Psoas muscle (tissue), 8 donors: ENCODE results near the gene MAU2. TPM values are rescaled to one million over a fixed set of nuclear protein-coding genes. Genes with fewer than 3 reads are reported as not detected.

Experiments
- ATAC-seq, 4 donors: fragments of 200-7000 bp; cut with Tn5 transposase; one replicate each; pipeline ENCODE4 v1.9.1; 2020; ENCODE audit warnings: moderate library complexity in 3 of 4, mild to moderate bottlenecking in 2 of 4
- DNase-seq, 2 donors: peaks; one replicate each; pipeline ENCODE4 v3.0.0-alpha.2; 2020
- H3K27ac ChIP-seq: fragments of 200-600 bp; one replicate; pipeline ENCODE4 v1.8.0; 2022
- H3K27me3 ChIP-seq, 3 donors: fragments of 200-600 bp in 1 of 3; one replicate each; pipeline versions ENCODE4 v1.6.1 to v1.8.0; 2013 to 2022; ENCODE audit warnings: low read length in 2 of 3, mild to moderate bottlenecking in 2 of 3, moderate library complexity in 1 of 3; ENCODE audit not compliant: insufficient read depth in 3 of 3
- H3K36me3 ChIP-seq, 2 donors: fragments of 200-600 bp in 1 of 2; one replicate each; pipeline versions ENCODE4 v1.6.1 to v1.8.0; 2013 to 2022; ENCODE audit warnings: low read depth in 1 of 2, mild to moderate bottlenecking in 1 of 2, moderate library complexity in 1 of 2; ENCODE audit not compliant: insufficient read depth in 1 of 2
- H3K4me1 ChIP-seq: fragments of 200-600 bp; one replicate; pipeline ENCODE4 v1.8.0; 2022
- H3K4me3 ChIP-seq: fragments of 200-600 bp; one replicate; pipeline ENCODE4 v1.8.0; 2022; ENCODE audit warnings: mild to moderate bottlenecking
- H3K9me3 ChIP-seq: fragments of 200-600 bp; one replicate; pipeline ENCODE4 v1.8.0; 2022
- CTCF ChIP-seq: fragments of 200-600 bp; IDR thresholded peaks from one replicate; pipeline ENCODE4 v1.8.0; 2022; ENCODE audit warnings: antibody characterized with exemption
- WGBS, 3 donors: extraction: QIAGEN DNeasy Blood & Tissue Kit; methylation state at CpG; one replicate each; pipeline versions ENCODE4 v1.1.6 to v1.1.7; 2013; 5-methylcytosine and 5-hydroxymethylcytosine counted together
- intact Hi-C, 2 donors: fragments of 100-400 bp; cut with DNase I; formaldehyde crosslinking; loops; one replicate each; pipeline versions ENCODE4 v1.11.0 to v1.14.2; 2022
- polyA plus RNA-seq, 3 donors: library from polyadenylated mRNA; stranded (reverse); fragments of 200-250 nt; gene quantifications; one replicate each; pipeline ENCODE4 v1.2.3, GENCODE V29; 2013
- total RNA-seq, 4 donors: library from RNA; stranded (reverse); fragmentation: NEBNext Ultra II Directional in 2 of 4; extraction: Animal tissue kit (Norgen Biotek cat#: 25700) in 2 of 4; gene quantifications; one replicate each; pipeline versions ENCODE4 v1.2.1 to v1.2.4, GENCODE V29; 2021 to 2023
- donor health status: healthy with polysubstance abuse.
- donor health status: DM: no; HTN: no; CAD: no; lungs with moderate emphysema.
- donor health status: Bipolar disorder and iron deficiency.
- donor health status: healthy.
- donor health status: DM: yes; HTN: yes; CAD: no.
- donor health status: DM: no; HTN: no; CAD: no.
- donor health status: DM: no; HTN: no; CAD: no.
- donor health status: DM: yes; HTN: yes; CAD: no.

The MAU2 gene
- total and polyA plus RNA-seq, 7 donors, result 12.3 to 55.1 (median 26.2) TPM

GRCh38 chr19:19382118-19382517 is 61.5 kb downstream of the MAU2 start:
- Histone ChIP-seq H3K36me3 (no peaks in the 10 kb centered on the region), H3K9me3 (no peaks in the 10 kb centered on the region), H3K27me3 (no peaks in the 10 kb centered on the region), H3K27ac (no peak overlapping the region), H3K4me3 (no peak overlapping the region), H3K4me1 (peaks cover 24% of the 10 kb centered on the region)
- 95 to 97% (median 97%) methylated on average over 8 of the region's 8 CpGs for WGBS, 3 donors
- ATAC-seq (no peak), DNase-seq (no peak)
- intact Hi-C loops, result loop anchor here in 1 of 2 donors (5.0 kb wide), 1 partner anchor 105 kb away; no protein-coding TSS in a partner anchor
- no peak for TF ChIP-seq CTCF

GRCh38 chr19:19384486-19384885 is 63.9 kb downstream of the MAU2 start:
- no peaks in the 10 kb centered on the region for H3K9me3 ChIP-seq
- ATAC-seq (no peak), DNase-seq (no peak)
- H3K36me3 ChIP-seq, result no peaks in the 10 kb centered on the region
- intact Hi-C loops, result loop anchor here in 1 of 2 donors (5.0 kb wide), 1 partner anchor 103 kb away; no protein-coding TSS in a partner anchor
- 66 to 77% (median 74%) methylated on average over 13 of the region's 13 CpGs for WGBS, 3 donors
- H3K27ac ChIP-seq, result peak overlapping the region; percentile 86
- H3K4me1 ChIP-seq, result peaks cover 30% of the 10 kb centered on the region
- peak overlapping the region; percentile 92 for H3K4me3 ChIP-seq
- H3K27me3 ChIP-seq, result no peaks in the 10 kb centered on the region
- no peak for TF ChIP-seq CTCF

- peak; percentile 95 to 98 (median 96) for ATAC-seq
- peak; percentile 100 for DNase-seq
- TF ChIP-seq CTCF, result peak; percentile 27
- Histone ChIP-seq H3K4me1 (peaks cover 39% of the 10 kb centered on the region), H3K36me3 (no peaks in the 10 kb centered on the region), H3K27me3 (no peaks in the 10 kb centered on the region), H3K4me3 (peak overlapping the region; percentile 92), H3K9me3 (no peaks in the 10 kb centered on the region), H3K27ac (peak overlapping the region; percentile 86)
- intact Hi-C loops, result no loop called here
- 0 to 1% (median 0%) methylated on average over 63 to 75 of the region's 75 CpGs for WGBS, 3 donors
These were observed 64.7 kb downstream of the MAU2 start for GRCh38 chr19:19385131-19385895.

GRCh38 chr19:19385896-19386869 is 65.6 kb downstream of the MAU2 start:
- ATAC-seq (no peak), DNase-seq (no peak)
- Histone ChIP-seq H3K27ac (peak overlapping the region; percentile 86), H3K4me1 (peaks cover 43% of the 10 kb centered on the region), H3K36me3 (no peaks in the 10 kb centered on the region), H3K9me3 (no peaks in the 10 kb centered on the region), H3K4me3 (peak overlapping the region; percentile 92), H3K27me3 (no peaks in the 10 kb centered on the region)
- TF ChIP-seq CTCF, result no peak
- intact Hi-C loops, result no loop called here
- 2 to 4% (median 3%) methylated on average over 42 to 75 of the region's 75 CpGs for WGBS, 3 donors
